ENCODE results near the gene CYB5D1.
A peak's percentile ranks its signal among the peaks of the same experiment; 100 is the strongest.

The CYB5D1 gene

DNA sequence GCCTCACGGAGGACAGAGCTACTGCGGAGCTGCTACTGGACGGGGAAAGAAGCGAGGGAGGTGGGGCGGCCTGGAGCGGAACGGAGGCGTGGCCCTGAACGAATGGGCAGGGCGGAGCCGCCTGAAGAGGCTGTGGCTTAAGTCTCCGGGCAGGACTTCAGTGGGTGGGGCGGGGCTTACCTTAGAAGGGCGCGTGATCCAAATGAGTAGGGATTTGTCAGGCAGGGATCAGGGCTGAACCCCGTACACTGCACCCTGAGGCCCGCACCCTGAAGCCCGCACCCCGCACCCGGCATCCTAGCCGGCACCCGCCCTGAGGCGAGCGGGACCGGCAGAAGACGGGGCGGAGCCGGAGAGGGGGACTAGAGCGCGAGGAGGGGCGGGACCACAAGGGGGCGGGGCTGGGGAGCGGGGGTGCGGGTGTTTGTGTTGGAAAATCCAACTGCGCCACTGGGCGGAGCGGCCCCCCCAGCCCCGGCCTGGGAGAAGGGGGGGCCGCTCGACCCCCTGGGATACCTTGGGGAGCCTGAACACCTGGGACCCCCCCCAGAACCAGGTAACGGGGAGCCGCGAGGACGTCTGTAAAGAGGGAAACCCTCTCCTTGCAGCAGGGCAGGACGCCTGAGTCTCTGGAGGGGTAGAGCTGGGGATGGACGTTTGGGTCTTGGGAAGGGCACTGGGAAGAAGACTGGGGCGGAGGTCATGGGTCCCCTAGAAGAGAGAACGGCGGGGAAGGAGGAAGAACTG is 23.8 kb upstream of the CYB5D1 start, which contains the start of gene KDM6B:
KDM6B (plus strand) TSS at position 423 of the 747 bp plus-strand sequence. CDS start 11,338 bp downstream, outside the sequence.
- DNase-seq (ENCODE audit: low read depth in 2 of 2), result peak; percentile 72

GRCh38 chr17:7834542-7834956 is 23.3 kb upstream of the CYB5D1 start:
- no peak for DNase-seq (ENCODE audit: low read depth in 2 of 2)

DNA sequence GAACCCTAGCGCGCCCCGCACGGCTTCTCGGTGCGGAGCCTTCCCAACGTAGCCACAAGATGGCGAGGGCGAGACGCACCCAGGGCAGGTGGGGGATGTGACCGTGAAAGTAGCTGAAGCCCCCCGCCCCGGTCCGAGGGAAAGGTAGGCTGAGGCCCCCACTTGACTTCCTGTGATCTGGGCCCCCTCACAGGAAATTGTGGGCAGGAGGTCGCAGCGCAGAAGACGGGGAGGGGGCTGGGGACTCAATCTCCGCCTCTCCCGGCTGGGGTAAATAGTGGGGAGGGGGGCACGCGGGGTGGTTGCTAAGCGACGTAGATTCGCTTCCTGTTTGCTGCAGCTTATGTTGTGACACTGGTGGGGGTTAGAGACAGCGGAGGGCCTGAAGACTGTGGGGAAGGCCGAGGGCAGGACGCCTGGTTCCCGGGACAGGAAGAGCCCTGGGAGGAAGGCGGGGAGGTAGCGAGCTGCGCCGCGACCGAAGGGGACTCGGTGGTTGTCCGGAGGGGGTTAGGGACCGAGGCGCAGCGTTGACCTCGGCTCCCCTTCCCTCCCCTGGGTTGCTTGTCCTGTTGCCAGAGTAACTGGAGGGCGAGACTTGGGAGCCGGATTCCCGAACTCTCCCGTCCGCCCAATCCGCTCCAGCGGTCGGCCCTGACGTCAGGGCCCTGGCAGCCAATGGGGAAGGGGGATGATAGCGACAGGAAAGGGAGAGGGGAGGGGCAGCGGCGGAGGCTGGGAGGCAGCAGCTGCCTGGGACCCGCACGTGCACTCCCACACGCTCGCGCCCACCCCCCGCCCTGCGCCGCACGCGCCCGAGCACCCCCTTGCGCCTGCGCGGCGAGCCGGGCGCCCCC is 22.6 kb upstream of the CYB5D1 start:
- DNase-seq (ENCODE audit: low read depth in 2 of 2), result peak; percentile 75 to 80

DNA sequence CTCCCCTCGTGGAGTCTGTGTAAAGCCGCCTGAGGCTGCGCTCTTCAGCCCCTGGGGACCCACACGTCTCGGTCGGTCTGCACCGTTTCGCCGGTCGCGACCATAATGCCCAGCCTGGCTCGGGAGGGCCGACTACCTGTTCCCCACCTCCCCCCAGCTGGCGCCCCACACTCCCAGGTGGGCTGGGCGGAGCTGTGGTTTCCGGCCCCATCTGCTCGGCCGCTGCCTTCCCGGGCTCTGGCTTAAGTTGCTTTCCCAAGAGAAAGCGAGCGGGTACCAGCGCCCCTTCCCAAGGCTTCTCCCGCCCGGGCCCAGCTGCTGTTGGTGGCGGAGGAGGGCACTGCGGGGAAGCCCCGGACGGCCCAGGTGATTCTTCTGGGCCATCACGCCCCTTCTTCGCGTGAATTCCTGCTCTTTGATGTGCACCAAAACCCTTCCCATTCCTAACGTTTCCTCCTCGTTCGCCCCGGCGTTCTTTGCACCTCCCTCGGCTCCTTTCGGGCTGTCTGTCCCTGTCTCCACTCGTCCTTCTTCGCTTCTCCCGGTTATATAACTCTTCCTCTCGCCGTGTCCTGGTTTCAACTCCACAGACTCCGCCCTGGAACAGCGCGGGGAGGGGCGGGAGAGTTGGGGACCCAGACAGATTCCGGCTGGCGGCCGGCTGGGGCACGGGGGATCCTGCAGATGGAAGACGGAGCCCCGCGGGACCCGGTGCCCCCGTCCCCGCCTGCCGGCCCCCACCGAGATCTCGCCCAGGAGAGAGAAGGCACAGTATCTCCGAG is 21.8 kb upstream of the CYB5D1 start:
- DNase-seq (ENCODE audit: low read depth in 2 of 2), result no peak

GRCh38 chr17:7836596-7837407 is 21.0 kb upstream of the CYB5D1 start:
- no peak for DNase-seq (ENCODE audit: low read depth in 2 of 2)

DNA sequence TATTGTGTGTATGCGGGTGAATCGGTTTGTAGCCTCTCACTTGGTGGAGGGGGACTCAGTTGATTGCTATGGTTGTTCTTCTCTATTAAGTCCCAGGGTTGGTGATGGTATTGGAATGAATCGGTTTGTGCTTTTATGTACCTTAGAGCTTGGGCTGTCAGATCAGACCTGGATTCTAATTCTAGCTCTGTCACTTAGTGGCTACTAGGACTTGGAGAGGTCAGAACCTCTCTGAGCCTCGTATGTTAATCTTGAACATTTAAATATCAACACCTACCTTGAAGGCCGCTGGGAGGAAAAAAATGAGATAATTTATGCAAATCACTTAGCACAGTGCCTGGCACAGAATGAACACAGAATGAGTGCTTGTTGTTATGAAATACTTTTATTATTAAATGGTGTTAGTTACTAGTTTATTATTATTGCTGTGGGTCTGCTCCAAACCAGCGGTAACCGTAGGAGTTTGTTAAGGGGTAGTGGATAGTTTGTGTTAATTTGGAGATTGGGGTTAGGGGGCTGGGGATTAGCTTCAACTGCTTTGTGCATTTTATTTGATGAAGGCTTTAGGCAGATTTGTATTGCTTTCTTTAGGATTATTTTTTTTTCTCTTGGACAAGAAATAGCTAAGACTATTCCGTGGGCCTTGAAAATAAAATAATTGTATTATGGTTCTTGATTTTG is 20.3 kb upstream of the CYB5D1 start:
- DNase-seq (ENCODE audit: low read depth in 2 of 2), result no peak

DNA sequence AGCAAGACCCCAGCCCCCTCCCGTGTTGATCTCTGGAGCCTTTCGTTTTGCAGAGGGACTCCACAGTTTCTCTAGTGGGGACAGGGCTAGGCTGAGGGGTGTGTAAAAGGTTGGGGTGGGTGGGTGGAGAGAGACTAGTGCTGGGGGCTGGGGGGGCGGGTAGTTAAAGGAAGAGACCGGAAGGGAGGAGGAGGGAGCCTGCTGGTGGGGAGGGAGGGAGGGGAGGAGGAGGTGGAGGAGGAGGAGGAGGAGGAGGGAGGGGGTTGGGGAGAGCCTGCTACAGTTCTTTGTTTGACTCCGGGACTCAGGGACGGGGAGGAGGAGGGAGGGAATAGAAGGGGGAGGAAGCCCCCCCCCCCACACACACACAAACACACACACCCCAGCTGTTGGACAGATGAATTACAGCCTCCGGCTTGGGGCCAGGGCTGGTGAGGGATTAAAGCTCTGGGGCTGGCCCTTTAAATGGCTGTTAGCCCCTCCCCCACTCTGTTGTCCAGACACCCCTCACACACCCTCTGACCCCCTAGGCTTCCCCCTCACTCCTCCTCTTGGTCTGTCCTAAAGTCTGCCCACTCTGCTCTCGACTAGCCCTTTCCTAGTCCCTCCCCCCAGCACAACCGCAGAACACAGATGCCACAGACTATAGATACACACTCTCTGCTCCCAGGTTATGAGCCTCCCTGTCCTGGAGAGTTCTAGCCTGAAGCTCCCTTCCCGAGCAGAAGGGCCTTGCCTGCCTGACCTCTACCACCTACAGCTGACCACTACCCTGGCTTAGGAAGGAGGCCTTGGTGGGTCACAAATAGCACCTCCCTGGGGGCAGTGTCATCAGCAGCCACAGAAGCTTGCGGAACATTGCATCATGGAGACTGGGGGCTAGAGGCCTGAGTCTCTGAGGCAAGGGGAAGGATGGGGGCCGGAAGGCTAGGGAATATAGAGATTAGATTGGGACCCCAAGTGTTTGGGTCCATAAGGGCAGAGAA is 19.4 kb upstream of the CYB5D1 start:
- no peak for DNase-seq (ENCODE audit: low read depth in 2 of 2)

- DNase-seq (ENCODE audit: low read depth in 2 of 2), result no peak
Measured at GRCh38 chr17:7839190-7839875, 18.5 kb upstream of the CYB5D1 start.

GRCh38 chr17:7839876-7840261 is 17.9 kb upstream of the CYB5D1 start:
- DNase-seq (ENCODE audit: low read depth in 2 of 2), result no peak

DNA sequence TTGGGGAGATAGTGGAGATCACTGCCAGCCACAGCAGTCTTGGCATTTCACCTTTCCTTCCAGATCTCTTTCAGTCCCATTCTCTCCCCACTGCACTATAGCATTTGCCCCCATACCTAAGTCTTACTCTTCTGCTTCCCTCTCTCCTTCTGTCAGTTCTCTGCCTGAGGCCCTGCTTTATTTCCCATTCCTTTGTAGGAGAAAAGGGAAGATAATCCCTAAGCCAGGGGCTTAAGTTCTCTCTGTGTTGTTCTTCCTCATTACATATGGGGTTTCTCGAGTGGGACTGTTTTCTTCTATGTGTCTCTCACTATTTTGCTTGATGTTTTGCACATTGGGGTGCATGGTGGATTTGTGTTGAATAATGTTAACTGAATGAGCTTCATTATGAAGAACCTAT is 17.4 kb upstream of the CYB5D1 start:
- DNase-seq (ENCODE audit: low read depth in 2 of 2), result no peak

DNA sequence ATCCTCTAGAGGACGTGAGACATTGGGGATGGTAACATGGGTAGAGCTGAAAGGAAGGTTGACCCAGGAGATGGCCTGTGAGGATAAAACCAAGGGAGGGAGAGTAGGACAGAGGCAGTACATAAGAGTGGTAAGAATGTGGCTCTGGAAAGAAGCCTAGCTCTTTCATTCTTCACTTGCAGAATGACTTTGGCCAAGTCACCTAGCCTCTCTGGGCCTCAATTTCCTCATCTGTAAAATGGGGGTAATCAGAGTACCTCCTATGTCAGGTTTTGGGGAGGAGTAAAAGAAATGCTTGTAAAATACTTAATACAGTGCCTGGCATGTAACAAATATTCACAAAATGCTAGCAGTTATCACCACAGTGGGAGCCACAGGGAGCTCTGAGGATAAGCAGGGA is 16.9 kb upstream of the CYB5D1 start:
- no peak for DNase-seq (ENCODE audit: low read depth in 2 of 2)

DNA sequence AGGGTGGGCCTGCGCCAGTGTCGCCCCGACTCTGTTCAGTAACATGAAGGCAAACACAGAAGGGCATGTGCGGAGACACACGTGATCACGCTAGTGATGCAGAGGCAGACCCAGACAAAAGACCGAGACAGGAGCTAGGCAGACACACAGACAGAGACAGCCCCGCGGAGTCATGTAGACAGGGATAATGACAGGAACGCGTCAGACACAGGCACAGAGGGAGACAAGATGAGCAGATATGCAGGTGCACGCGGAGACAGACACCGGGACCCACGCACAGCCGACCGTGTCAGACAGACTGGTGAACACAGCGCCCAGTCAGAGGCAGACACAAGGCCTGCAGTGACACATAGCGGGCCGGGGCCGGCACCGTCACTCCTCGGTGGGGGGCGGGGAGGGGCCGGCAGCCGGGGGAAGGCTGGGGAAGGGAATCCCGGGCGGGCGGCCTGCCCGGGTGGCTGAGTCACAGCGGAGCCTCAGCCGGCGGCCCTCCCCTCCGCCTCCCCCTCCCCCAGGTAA is 16.3 kb upstream of the CYB5D1 start:
- DNase-seq (ENCODE audit: low read depth in 2 of 2), result peak; percentile 92 to 95

DNA sequence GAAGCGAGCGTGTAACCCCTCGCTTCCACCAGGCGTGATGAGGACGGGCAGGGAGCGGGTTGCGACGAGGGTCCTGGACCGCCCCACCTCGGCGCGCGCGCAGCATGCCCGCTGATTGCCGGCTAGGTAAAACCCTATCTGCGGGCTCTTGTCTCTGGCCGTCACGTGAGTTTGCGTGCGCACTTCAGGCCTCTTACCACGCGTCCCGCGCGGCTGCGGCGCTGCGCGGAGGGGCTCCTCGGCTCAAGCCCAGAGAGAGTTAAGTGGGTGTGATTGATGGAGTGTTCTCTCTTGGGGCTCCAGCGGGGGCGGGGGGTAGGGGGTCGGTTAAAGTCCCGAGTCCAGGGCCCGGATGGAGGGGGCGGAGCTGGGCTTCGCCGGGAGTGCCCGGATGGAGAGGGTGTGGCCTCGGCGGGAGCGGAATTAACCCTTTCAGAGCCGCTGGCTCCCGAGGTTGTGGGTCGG is 15.9 kb upstream of the CYB5D1 start:
- DNase-seq (ENCODE audit: low read depth in 2 of 2), result peak in 1 of 2 donors; percentile 74

GRCh38 chr17:7842380-7843256 is 15.2 kb upstream of the CYB5D1 start:
- DNase-seq (ENCODE audit: low read depth in 2 of 2), result peak; percentile 96 to 97

DNA sequence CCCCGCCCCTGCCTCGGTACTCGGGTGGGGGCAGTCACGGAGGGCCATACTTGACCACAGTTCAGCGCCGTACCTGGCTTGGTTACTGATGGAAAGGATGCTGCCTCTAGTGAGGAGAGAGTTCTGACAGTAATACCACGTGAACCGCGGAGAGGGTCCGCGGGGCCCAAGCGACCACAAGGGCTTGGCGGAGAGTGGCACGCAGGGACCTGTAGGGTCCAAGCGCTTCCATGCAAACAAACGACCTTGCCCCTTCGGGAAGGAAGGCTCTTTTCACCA is 14.6 kb upstream of the CYB5D1 start:
- DNase-seq (ENCODE audit: low read depth in 2 of 2), result no peak

DNA sequence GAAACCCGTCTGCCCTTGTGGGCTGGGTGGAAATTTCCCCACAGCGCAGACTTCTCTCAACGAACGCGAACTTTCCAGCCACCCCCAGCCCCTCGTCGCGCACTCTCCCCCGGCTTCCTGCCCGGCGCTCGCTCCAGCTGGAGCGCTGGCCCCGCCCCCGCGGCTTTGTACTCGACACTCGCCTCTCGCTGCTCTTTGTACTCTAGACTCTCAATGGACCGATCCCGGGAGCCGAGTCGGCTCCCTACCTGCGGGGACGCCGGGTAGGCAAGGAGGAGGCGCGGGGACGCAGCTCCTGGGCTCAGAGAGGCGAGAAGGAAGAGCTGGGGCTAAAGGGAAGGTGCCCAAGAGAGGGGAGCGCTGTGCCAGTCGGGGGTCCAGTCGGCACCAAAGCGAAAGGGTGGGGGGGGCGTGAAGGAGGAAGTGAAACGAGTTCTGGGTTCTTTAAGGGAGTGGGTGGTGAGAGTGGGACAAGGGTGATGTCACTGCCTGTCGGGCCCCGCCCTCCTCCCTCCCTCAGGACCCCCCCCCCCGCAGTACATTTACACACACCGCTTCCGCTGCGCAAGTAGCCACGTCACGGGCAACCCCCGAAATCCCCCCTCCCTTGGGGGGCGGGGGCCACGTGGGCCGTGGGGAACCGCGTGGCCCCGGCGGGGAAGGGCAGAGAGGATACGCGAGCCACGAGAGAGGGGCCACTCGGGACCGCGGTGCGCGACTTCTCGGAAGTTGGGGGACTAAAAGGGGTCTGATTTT is 14.1 kb upstream of the CYB5D1 start:
- DNase-seq (ENCODE audit: low read depth in 2 of 2), result peak; percentile 84 to 89

Data from stimulated activated CD4-positive, alpha-beta T cell treated with anti-CD3 and anti-CD28 coated beads, Interleukin-1b, Interleukin-23, amount 100 ng/mL, for 1 hour (primary cell).